ENCODE measurements around the gene UBE2H.
"Not testable (repeated sequence)": the region's sequence is repeated elsewhere in the genome, so short reads cannot be mapped to it uniquely, and the experiment has no call there.

Gene UBE2H

DNA sequence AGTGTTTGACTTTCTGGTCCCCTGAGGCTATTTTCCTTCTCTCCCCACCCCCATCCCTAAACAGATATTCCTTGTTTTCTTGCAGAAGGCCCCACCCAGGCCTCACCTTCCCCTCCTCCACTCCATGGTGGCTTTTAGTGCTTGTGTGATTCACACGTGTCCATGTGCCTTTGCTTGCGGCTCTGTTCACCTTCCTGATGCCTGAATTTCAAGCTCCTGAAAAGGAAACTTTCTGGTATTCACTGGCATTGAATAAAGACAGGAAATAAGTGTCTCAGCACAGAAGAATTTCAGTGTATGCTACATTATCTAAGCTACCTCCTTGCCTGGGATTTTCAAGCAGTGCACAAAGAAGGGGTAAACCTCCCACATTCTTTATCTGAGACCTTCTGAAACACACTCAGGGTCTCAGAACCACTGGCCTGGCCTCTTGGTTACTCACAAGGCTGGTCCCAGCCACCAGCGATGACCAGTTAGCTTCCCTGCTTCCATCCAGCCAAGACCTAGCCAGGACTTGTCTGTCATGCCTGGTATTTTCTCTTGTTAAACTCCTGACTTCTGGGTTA is 17.2 kb upstream of the UBE2H start:
- Histone ChIP-seq H3K4me2 (no peak overlapping the region), H3K9ac (no peak overlapping the region), H3K27ac (no peak overlapping the region), H3K27me3 (no peaks in the 10 kb centered on the region), H3K36me3 (no peaks in the 10 kb centered on the region), H3K9me3 (no peaks in the 10 kb centered on the region), H4K20me1 (no peaks in the 10 kb centered on the region), H3K4me1 (no peaks in the 10 kb centered on the region), H3K4me3 (no peak overlapping the region)
- no peak for TF ChIP-seq Cebpa-rat (IDR thresholded peaks at IDR 0.05)

DNA sequence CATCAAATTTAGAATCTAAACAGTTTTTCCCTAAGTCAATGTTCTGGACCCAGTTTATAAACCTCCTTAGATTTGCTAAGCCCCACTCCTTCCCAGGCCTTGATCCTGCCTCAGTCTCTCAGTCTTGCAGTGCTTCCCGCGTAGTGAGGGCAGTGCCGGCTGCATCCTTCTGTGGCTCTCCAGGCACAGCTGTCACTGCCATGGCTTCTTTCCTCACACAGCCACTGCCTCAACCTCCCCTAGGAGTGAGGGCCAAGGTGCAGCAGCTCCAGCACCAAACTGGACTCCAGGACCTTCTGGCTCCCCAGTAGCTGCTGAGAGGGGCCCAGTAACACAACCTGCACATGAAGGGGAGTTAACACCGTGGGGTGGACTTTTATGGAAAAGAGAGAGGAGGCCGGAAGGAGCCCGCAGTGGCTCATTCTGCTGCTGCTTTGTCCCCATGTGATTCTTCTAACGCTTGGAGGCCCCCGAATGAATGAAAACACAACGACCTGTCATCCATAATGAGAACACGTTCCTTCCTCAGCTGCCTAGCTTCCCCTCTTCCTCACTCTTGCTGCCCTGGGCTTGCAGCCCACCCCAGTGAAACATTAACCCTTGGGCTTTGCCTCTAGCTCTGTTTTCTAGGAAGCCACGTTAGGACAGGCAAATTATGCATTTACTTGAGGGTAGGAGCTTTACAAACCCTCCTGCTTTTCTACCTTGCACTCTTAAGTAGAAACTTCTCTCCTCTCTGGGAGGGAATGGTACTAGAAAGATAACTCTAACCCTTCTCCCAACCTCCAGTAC is 16.0 kb upstream of the UBE2H start:
- no peak overlapping the region for H3K4me3 ChIP-seq
- no peak overlapping the region for H3K9ac ChIP-seq
- H3K27ac ChIP-seq: no peak overlapping the region
- no peak overlapping the region for H3K4me2 ChIP-seq
- H3K4me1 ChIP-seq: no peaks in the 10 kb centered on the region
- no peaks in the 10 kb centered on the region for H3K9me3 ChIP-seq
- no peaks in the 10 kb centered on the region for H4K20me1 ChIP-seq
- no peaks in the 10 kb centered on the region for H3K36me3 ChIP-seq
- TF ChIP-seq Cebpa-rat (IDR thresholded peaks at IDR 0.05): no peak
- H3K27me3 ChIP-seq: no peaks in the 10 kb centered on the region

- H3K4me3 ChIP-seq, H3K4me1 ChIP-seq, H3K27me3 ChIP-seq, H3K36me3 ChIP-seq, H3K27ac ChIP-seq, H3K4me2 ChIP-seq, H3K9me3 ChIP-seq, H3K9ac ChIP-seq, H4K20me1 ChIP-seq: not testable (repeated sequence)
Measured at GRCh38 chr7:129960204-129960475, 7.4 kb upstream of the UBE2H start.

- H3K27ac ChIP-seq: no peak overlapping the region
- TF ChIP-seq Cebpa-rat (IDR thresholded peaks at IDR 0.05): no peak
- no peaks in the 10 kb centered on the region for H3K36me3 ChIP-seq
- H3K4me2 ChIP-seq: no peak overlapping the region
- no peaks in the 10 kb centered on the region for H4K20me1 ChIP-seq
- no peaks in the 10 kb centered on the region for H3K9me3 ChIP-seq
- H3K27me3 ChIP-seq: no peaks in the 10 kb centered on the region
- no peak overlapping the region for H3K4me3 ChIP-seq
- H3K9ac ChIP-seq: no peak overlapping the region
- no peaks in the 10 kb centered on the region for H3K4me1 ChIP-seq
Measured at GRCh38 chr7:129959471-129960203, 6.9 kb upstream of the UBE2H start.

DNA sequence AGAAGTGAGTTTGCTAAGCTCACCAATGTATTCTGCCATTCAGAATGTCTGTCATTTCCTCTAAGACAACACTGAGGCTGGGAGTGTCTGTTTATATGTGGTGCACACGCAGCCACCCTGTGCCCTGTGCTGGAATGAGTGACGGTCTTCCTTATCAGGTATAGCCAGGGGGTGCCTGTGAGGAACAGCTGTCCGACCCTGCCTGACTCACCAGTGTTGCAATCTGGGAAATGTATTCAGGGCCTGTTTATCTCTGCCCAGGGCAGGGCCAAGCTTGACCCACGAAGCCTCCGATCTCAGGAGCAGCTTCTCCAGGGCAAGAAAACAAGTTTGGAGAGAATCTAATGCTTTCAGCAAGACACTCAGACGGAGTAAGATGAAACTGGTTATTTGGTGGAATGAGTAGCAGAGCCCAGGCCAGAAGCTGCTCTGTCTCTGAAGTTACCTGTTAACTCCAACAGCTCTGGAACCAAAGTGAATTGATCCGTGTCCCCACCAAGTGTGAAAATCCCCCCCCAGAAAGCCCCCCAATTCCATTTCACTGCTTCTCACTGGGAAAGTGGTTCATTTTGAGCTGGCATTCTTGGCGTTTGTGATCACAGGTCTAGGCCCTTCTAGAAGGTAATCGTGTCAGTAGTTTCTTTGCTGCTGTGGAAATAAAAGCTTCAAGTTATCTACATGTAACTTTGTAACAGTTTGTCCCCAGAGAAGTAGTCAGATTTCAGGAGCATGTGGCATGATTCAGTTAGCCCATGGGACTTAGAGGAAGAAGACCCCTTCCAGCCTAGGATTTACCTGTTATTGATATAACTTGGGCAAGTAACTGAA is 6.1 kb upstream of the UBE2H start:
- Histone ChIP-seq H3K27me3 (no peaks in the 10 kb centered on the region), H3K9ac (no peak overlapping the region), H3K4me2 (no peak overlapping the region), H3K36me3 (no peaks in the 10 kb centered on the region), H3K4me3 (no peak overlapping the region), H3K27ac (no peak overlapping the region), H3K4me1 (no peaks in the 10 kb centered on the region), H4K20me1 (no peaks in the 10 kb centered on the region), H3K9me3 (no peaks in the 10 kb centered on the region)
- no peak for TF ChIP-seq Cebpa-rat (IDR thresholded peaks at IDR 0.05)

- H3K36me3 ChIP-seq: no peaks in the 10 kb centered on the region
- H3K9ac ChIP-seq: no peak overlapping the region
- no peaks in the 10 kb centered on the region for H3K9me3 ChIP-seq
- no peak overlapping the region for H3K4me2 ChIP-seq
- peaks cover 7% of the 10 kb centered on the region; the same call in 1 of the 2 replicates for H3K4me1 ChIP-seq
- no peak for TF ChIP-seq Cebpa-rat (IDR thresholded peaks at IDR 0.05)
- H3K27ac ChIP-seq: no peak overlapping the region
- no peaks in the 10 kb centered on the region for H3K27me3 ChIP-seq
- H4K20me1 ChIP-seq: peaks cover 11% of the 10 kb centered on the region; the same call in 1 of the 2 replicates
- no peak overlapping the region for H3K4me3 ChIP-seq
Measured at GRCh38 chr7:129955993-129956543, 3.3 kb upstream of the UBE2H start.

GRCh38 chr7:129952086-129952652 is 591 bp downstream of the UBE2H start:
- Histone ChIP-seq H3K27me3 (no peaks in the 10 kb centered on the region), H3K4me3 (peak overlapping the region; percentile 88), H3K9ac (peak overlapping the region; percentile 95), H4K20me1 (peaks cover 33% of the 10 kb centered on the region), H3K4me1 (peaks cover 42% of the 10 kb centered on the region), H3K9me3 (no peaks in the 10 kb centered on the region), H3K36me3 (peaks cover 5% of the 10 kb centered on the region), H3K27ac (peak overlapping the region; percentile 87), H3K4me2 (peak overlapping the region; percentile 89)
- TF ChIP-seq Cebpa-rat (IDR thresholded peaks at IDR 0.05): no peak

GRCh38 chr7:129951226-129952085 is 1.3 kb downstream of the UBE2H start:
- no peak for TF ChIP-seq Cebpa-rat (IDR thresholded peaks at IDR 0.05)
- H3K9ac ChIP-seq: peak overlapping the region; percentile 95
- peak overlapping the region; percentile 88 for H3K4me3 ChIP-seq
- H3K9me3 ChIP-seq: no peaks in the 10 kb centered on the region
- peaks cover 40% of the 10 kb centered on the region for H4K20me1 ChIP-seq
- peak overlapping the region; percentile 89 for H3K4me2 ChIP-seq
- H3K27ac ChIP-seq: peak overlapping the region; percentile 87
- H3K36me3 ChIP-seq: peaks cover 6% of the 10 kb centered on the region
- H3K4me1 ChIP-seq: peaks cover 46% of the 10 kb centered on the region
- H3K27me3 ChIP-seq: no peaks in the 10 kb centered on the region

DNA sequence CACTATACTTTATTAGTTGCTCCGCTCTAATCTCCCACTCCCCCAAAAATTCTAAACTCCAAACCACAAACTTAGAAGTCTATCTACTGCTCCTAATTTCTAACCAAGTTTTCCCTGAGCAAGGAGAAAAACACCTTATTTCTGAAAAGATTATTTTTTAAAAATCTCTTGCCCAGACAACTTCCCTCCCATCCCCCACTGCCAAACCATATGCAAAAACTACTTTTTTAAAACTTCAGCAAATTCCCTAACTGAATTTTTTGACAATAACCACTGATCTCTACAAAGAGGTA is 1.9 kb downstream of the UBE2H start:
- peak overlapping the region; percentile 89 for H3K4me2 ChIP-seq
- H3K9me3 ChIP-seq: 0 out of 2 replicates have a peak, but pooled peaks cover under 1% of the 10 kb centered on the region

More for the DNA sequence above, 1.9 kb downstream of the UBE2H start:
- H3K4me1 ChIP-seq: peaks cover 46% of the 10 kb centered on the region
- peak overlapping the region; percentile 95 for H3K9ac ChIP-seq
- H3K36me3 ChIP-seq: peaks cover 11% of the 10 kb centered on the region
- no peak for TF ChIP-seq Cebpa-rat (IDR thresholded peaks at IDR 0.05)
- no peaks in the 10 kb centered on the region for H3K27me3 ChIP-seq
- H3K4me3 ChIP-seq: peak overlapping the region; percentile 88
- H3K27ac ChIP-seq: peak overlapping the region; percentile 87
- peaks cover 46% of the 10 kb centered on the region for H4K20me1 ChIP-seq

Measured in BLaER1 (cell line).